GM18505 (cell line): ENCODE measurements around the gene C2CD4B.

Source experiments
- ATAC-seq: cut with Tn5 transposase; IDR thresholded peaks from one replicate; pipeline ENCODE4 v1.9.1; 2021; ENCODE audit not compliant: unreplicated experiment
- POLR2A ChIP-seq: IDR thresholded peaks from 4 replicates; pipeline ENCODE4 v1.6.1; 2011; ENCODE audit warnings: borderline replicate concordance; ENCODE audit not compliant: insufficient read depth, insufficient read length; ENCODE audit errors: extremely low read depth

The C2CD4B gene

DNA sequence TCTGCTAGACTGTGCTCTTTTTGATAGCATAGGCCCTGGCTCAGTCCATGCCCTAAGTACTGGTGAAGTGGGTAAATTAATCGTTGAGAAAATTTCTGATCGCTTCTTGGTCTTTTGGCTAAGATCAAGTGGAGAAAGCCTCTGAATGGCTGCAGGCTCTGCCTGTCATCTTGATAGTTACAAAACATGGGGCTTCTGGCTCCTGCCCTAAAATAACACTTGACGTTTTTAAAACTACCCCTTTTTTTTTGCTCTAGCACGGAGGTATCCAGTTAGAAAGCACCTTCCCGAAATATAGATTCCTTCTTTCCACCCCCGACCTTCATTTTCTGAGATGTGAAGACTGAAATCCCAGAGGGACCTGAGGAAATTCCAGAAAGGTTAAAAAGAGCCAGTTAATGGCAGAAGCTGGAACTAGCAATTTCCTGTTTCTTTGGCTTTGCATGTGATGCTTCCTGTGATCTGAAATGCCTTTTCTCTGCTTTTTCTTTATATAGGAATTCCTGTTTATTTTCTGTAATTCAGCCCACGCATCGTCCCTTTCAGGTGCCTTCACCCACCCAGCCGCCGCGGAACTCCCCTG is 799 bp upstream of the C2CD4B start:
- TF ChIP-seq POLR2A = no peak
- no peak for ATAC-seq

DNA sequence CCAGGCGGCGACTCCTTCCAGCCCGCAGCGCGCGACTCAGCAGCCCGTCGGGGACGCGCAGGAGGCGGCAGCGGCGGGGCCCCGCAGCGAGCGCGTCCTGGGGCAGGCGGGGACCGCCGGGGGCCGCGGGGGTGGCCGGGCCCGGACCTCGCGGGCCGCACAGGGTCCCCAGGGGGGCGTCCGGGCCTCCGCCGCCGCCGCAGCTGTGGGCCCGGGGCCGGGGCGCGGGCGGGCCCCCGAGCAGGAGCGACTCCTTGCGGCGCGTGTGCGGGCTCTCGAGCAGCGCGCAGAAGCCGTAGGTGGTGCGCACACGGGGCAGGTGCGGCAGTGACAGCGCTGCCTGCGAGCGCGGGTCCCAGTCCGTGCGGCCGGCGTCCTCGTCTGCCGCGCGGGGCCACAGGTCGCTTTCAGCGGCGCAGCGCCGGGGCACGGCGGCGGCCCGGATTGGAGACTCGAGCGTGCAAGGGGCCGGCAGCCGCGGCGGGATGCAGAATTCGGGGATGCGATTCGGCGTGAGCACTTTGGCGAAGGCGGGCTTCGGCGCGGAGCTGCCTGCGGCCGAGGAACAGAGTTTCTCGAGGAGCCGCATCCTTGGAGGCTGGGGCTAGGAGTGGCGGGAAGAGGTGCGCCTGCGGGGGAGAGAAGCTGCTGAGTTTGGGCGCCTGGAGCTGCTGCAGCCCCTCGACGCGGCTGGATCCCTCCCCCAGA is 535 bp downstream of the C2CD4B start:
- ATAC-seq = no peak
- TF ChIP-seq POLR2A = no peak

DNA sequence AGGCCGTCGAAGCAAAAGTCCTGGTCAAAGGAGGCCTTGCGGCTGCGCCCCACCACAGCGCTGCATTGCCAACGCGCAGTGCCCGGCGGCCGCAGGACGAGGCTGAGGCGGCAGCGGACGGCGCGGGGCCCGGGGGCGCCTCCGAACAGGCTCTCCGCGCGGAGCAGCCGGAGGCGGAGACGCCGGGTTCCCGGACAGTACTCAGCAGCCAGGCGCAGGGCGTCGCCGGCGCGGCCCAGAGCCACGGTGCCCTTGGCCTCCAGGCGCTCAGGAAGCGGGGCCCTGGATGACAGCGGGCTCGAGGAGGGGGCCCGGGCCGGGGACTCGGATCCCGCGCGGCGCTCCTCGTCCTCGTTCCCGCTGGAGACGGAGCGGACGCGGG is 1.1 kb downstream of the C2CD4B start:
- ATAC-seq = no peak
- no peak for TF ChIP-seq POLR2A

DNA sequence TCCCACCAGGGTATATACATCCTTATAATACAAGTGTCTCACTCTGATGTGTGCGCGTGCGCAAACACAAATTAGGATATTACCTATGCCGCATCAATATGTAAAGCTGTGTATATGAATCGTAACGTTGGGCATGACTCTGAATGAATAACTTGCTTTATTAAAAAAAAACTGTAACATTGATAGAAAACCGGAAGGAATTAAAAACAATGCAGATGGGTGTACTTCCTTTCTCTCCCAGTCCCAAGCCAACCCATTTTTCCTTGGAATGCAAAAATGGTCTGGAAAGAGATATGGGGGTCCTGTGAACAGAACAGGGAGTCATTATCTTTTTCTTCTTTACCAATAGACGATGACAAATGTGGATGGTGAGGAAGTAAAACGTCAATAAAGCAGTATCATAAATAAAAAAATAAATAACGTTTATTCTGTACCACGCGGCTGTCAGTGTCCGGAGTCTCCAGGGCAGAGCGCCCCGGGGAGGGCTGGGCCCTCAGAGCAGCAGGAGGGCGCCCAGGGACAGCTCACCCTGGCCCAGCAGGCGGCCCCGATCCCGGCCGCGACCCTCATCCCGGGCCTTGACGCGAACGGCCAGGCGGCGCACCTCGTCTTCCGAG is 1.6 kb downstream of the C2CD4B start:
- no peak for ATAC-seq
- no peak for TF ChIP-seq POLR2A

DNA sequence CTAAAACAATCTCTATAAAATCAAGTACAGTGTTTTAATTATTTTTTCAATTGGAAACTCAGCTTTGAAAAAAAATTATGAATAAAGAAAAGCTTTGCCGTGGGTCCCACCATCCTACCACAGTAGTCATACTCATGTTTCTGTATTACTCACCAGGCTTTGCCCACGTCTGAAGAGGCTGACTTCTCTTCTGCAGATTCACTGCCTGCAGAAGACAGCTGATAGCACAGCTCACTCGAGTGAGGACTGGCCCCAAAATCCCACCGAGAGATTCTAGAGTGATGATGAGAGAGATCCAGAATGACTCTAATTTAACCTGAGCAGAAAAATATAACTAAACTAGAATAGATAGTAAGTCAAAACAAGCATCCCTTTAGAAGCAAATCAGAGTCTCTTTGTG is 11.9 kb downstream of the C2CD4B start:
- no peak for ATAC-seq
- no peak for TF ChIP-seq POLR2A

DNA sequence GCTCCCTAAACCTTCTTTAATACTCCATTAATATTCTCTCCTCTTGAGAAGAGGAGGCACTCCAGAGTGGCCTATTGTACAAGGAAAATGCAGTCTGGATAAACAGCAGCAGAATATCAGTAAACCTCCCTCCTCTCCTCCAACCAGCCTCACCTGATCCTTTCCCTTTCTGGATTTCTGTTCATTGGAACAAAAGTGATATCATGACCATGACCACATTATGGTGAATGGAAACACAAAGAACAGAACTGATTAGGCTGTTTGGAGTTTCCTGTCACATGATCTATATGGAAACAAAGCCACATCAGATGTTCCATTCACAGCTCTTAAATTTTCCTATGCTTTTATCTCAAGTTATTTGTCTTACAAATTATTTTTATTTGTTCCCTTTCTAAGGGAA is 14.6 kb downstream of the C2CD4B start:
- ATAC-seq = no peak
- TF ChIP-seq POLR2A = no peak

DNA sequence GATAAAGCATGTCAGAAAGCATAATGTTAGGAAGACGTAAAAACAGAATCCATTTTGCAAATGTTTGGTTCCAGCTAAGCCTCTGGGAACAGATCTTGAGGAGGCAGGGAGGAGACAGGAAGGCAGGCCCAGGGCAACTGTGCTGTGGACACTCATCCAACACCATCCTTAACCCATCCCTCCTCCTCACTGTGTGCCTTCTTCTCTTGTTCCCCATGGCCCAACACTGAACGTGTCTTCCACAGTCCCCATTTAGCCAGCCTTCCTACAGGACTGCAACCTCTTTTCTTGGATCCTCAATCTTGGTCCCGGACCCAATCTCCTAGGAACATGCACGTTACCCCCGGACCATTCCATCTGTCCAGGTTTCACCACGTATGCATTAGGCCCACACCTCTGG is 15.4 kb downstream of the C2CD4B start:
- TF ChIP-seq POLR2A = no peak
- ATAC-seq = no peak

DNA sequence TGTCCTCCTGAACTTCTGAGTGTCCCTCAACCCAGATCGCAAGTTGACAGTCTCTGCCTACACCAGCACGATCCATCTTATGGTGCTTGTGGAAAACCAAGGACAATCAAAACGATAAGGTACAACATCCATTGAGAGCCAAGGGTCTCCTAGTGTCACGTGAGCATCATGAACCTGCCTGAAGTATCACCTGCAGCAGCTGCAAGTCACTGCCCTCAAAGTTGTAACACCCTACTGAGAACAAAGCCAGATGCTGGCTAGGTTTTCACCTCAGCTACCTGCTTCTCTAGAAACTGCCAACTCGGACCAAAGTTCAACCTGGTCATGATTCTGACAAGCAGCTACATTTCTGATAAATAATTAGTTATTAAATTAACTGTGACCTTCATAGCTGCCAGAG is 17.5 kb downstream of the C2CD4B start:
- ATAC-seq = no peak

DNA sequence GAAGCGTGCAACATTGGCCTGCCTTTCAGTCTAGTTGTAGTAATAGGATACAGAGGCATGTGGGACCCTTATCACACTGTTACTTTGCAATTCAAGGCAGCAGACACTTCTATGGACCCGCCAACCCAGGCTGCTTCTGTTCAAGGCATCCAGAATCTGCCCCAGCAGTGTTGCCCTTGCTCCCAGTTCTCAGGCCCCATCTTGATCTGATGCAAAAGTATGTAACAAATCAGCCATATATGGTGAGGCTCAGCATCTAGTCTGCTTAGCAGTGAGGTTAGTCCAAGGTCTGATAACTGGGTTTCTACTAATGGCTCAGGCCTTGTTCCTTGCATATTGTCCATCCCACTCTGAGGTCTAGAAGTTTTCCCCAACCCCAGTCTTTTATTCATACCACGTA is 17.9 kb downstream of the C2CD4B start:
- no peak for TF ChIP-seq POLR2A

More for the DNA sequence above, 17.5 kb downstream of the C2CD4B start:
- TF ChIP-seq POLR2A = no peak

DNA sequence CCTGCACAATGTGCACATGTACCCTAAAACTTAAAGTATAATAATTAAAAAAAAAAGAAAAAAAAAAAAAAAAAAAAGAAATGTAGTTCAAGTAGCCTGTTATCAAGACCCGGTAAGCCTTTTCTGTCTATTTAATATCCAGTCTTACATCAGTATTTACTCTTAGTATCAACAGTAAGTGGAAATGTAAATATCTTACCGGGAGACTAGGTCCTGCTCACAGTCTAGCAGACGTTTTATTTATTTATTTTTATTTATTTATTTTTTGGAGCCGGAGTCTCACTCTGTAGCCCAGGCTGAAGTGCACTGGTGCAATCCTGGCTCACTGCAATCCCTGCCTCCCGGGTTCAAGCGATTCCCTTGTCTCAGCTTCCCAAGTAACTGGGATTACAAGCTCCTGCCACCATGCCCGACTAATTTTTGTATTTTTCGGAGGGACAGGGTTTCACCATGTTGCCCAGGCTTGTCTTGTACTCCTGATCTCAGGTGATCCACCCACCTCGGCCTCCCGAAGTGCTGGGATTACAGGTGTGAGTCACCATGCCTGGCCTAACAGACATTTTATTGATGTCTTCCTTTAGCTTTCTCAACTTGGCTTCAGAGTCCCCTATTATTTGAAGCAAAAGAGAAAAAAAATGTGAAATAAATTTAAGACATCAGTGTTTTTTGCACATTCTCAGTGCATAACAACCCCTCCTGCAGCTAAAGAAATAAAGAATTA is 19.9 kb downstream of the C2CD4B start:
- TF ChIP-seq POLR2A = no peak
- ATAC-seq = no peak

More for the DNA sequence above, 17.9 kb downstream of the C2CD4B start:
- no peak for ATAC-seq

DNA sequence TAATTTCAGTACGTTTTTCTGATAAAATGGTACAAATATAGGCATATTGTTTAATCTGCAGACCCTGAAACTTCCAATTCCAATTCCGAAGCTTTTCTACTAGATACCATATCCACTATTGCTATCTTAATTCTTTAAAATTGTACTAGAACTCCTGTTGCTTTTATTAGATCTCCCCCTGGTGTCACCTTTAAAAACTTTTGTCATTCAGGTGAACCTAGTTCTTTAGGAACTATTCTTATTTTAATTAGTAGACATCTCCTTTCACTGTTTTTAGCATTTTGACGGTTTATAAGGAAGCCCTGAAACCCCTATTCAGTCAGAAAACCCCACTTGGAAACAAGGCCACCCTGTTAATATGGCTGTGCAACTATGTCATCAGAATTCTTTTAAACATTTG is 22.3 kb downstream of the C2CD4B start:
- ATAC-seq = no peak
- TF ChIP-seq POLR2A = no peak

DNA sequence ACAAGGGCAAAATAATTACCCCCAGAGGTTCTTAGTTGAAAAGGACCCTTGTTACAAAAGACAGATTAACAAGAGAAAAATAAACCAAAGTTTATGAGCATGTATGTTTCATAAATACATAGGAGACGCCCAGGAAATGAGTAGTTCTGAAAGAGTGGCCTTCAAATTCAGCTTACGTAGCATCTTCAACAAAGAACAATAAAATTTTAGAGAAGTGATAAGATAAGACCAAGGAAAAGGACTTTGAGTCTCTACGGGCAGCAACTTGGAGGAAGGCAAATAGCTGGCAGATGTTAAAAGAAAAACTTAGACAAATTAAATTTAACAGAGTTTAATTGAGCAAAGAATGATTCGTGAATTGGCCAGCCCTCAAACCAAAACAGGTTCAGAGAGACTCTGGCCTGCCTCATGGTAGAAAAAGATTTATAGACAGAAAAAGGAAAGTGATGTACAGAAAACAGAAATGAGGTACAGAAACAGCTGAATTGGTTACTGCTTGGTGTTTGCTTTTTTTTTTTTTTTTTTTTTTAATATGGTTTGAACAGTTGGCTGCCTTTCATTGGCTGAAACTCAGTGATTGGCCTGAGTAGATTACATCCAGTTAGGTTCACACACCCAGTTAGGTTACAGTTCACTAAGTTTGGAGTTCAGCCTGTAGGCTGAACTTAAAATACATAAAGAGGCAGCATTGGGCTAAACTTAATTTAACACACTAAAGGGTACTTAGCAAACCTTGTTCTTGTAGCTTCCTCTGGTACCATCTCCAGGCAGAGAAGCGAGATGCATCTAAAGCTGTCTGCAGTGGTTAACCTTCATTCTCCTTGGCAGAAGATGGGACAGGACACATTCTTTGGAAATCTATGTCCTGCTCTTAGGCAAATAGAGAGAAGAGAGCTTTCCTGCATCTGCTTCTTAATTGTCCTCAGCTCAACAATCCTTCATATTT is 23.2 kb downstream of the C2CD4B start:
- no peak for ATAC-seq
- no peak for TF ChIP-seq POLR2A

DNA sequence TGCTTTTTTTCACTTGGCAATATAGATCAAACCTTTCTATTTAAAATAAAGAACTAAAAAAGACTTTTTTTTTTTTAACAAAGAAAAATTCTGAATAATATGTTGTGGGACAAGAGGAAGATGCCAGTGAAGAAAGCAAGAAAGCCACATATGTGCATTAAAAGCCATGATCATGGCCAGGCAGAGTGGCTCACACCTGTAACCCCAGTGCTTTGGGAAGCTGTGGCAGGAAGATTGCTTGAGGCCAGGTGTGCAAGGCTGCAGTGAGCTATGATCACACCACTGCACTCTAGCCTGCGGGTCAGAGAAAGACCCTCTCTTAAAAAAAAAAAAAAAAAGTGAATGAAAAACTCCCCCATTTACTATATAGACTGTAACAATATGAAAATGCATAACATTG is 23.9 kb downstream of the C2CD4B start:
- ATAC-seq = no peak

DNA sequence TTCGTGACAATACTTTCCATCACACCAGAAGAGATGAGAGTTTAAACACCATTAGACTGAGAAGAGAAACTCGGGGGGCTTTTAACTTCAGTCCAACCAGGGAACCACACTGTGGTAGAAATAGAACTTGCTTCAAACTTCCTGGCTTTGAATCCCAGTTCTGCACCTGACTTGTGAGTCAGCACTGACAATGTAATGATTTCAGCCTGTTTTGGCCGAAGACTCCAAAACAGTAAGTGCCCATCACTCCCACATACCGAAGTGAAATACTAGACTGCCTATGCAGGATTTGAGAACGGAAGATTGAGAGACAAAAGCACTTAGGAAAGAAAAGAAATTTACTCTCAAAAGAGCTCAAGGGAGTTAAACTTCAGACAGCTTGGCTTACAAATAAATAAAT is 27.0 kb downstream of the C2CD4B start:
- ATAC-seq = no peak
- no peak for TF ChIP-seq POLR2A

More for the DNA sequence above, 23.9 kb downstream of the C2CD4B start:
- TF ChIP-seq POLR2A = no peak
